ENCODE measurements around the gene ASIP. TPM values are rescaled to one million over a fixed set of nuclear protein-coding genes. Genes with fewer than 3 reads are reported as not detected.

The ASIP gene
- total and polyA plus RNA-seq, 2 of the 13 experiments (the other 11 are each of a cell fraction or from before 2014, with no cell fraction given), result not detected

DNA sequence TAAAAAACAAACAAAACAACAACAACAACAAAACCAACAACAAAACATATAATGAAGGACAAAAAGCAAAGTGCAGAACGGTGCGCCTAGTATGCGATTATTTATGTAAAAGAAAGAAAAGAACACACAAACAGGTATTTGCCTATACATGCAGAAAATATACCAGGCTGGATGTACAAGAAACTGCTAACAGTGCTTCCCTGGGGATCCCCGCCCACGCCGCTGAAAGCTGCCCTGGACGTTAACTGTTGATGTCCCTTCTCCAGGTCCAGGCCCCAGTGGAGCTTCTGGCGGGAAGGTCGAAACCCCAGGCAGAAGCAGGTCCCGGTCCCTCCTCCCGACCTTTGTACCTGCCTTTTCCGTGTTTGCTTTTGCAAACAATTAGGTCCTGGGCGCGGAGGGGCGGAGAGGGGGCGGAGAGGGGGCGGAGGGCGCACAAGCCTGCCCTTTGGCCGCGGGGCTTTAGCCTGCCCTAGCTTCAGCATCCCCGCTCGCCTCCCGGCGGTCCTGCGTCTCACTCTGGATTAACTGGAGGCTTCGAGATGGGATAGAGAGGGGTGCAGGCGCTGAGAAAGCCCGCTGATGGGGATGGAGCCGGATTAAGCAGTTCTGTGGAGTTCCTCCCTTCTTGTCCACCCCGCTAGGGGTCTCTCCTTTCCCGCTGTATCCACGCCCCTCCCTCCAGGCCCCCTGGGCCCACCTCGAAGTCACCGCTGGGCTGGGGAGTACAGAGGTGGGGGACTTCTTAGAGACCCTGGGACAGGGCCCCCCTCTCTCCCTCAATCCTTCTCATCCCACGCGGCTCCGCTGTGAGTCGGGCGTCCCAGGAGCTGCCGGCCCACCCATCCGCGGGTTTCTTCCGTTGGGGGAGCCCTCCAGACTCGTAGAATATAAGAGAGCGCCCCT, 70.1 kb downstream of the ASIP start (continued):
- no peak for TF ChIP-seq NBN (conservative IDR thresholded peaks at IDR 0.05)
- peak; percentile 89 for TF ChIP-seq THAP11 (CRISPR knock-in tag; IDR thresholded peaks at IDR 0.05)
- TF ChIP-seq MIXL1 (CRISPR knock-in tag; IDR thresholded peaks at IDR 0.05), result peak; percentile 95
- peak; percentile 85 for TF ChIP-seq SP4 (CRISPR knock-in tag; IDR thresholded peaks at IDR 0.05)
- TF ChIP-seq PRMT3 (CRISPR knock-in tag; IDR thresholded peaks at IDR 0.05; ENCODE audit: borderline replicate concordance, low read depth), result no peak
- TF ChIP-seq, protein P1, sequence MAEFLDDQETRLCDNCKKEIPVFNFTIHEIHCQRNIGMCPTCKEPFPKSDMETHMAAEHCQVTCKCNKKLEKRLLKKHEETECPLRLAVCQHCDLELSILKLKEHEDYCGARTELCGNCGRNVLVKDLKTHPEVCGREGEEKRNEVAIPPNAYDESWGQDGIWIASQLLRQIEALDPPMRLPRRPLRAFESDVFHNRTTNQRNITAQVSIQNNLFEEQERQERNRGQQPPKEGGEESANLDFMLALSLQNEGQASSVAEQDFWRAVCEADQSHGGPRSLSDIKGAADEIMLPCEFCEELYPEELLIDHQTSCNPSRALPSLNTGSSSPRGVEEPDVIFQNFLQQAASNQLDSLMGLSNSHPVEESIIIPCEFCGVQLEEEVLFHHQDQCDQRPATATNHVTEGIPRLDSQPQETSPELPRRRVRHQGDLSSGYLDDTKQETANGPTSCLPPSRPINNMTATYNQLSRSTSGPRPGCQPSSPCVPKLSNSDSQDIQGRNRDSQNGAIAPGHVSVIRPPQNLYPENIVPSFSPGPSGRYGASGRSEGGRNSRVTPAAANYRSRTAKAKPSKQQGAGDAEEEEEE (CRISPR knock-in tag; IDR thresholded peaks at IDR 0.05; ENCODE audit: borderline replicate concordance), result peak; percentile 77; the same call in 1 of the 2 replicates
- TF ChIP-seq, protein P2, sequence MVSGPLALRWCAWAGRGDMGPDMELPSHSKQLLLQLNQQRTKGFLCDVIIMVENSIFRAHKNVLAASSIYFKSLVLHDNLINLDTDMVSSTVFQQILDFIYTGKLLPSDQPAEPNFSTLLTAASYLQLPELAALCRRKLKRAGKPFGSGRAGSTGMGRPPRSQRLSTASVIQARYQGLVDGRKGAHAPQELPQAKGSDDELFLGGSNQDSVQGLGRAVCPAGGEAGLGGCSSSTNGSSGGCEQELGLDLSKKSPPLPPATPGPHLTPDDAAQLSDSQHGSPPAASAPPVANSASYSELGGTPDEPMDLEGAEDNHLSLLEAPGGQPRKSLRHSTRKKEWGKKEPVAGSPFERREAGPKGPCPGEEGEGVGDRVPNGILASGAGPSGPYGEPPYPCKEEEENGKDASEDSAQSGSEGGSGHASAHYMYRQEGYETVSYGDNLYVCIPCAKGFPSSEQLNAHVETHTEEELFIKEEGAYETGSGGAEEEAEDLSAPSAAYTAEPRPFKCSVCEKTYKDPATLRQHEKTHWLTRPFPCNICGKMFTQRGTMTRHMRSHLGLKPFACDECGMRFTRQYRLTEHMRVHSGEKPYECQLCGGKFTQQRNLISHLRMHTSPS (CRISPR knock-in tag; IDR thresholded peaks at IDR 0.05; ENCODE audit: low read depth), result no peak
- no peak for TF ChIP-seq SOX6 (IDR thresholded peaks at IDR 0.05)
- peak; percentile 97 for TF ChIP-seq SOX6 (CRISPR knock-in tag; IDR thresholded peaks at IDR 0.05)
- TF ChIP-seq SRSF9 (IDR thresholded peaks at IDR 0.05; ENCODE audit: borderline replicate concordance, insufficient read depth, low read depth, low read length, poor library complexity, severe bottlenecking), result no peak
- peak; percentile 81; the same call in 1 of the 2 replicates for TF ChIP-seq ZNF780A (CRISPR knock-in tag; IDR thresholded peaks at IDR 0.05)
- TF ChIP-seq GTF2F1 (IDR thresholded peaks at IDR 0.05; ENCODE audit: low read length), result no peak
- TF ChIP-seq ASH2L (IDR thresholded peaks at IDR 0.05; ENCODE audit: insufficient read length, low read depth, low read length), result peak; percentile 85
- TF ChIP-seq, protein P3, sequence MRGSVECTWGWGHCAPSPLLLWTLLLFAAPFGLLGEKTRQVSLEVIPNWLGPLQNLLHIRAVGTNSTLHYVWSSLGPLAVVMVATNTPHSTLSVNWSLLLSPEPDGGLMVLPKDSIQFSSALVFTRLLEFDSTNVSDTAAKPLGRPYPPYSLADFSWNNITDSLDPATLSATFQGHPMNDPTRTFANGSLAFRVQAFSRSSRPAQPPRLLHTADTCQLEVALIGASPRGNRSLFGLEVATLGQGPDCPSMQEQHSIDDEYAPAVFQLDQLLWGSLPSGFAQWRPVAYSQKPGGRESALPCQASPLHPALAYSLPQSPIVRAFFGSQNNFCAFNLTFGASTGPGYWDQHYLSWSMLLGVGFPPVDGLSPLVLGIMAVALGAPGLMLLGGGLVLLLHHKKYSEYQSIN (CRISPR knock-in tag; IDR thresholded peaks at IDR 0.05; ENCODE audit: borderline replicate concordance), result no peak
- peak; percentile 64; the same call in 1 of the 2 replicates for TF ChIP-seq STAT5B (CRISPR knock-in tag; IDR thresholded peaks at IDR 0.05)
- peak; percentile 90 for TF ChIP-seq SMAD3 (CRISPR knock-in tag; IDR thresholded peaks at IDR 0.05)
- 0 out of 2 replicates have a peak, but pooled peaks have one; percentile 28 for TF ChIP-seq ZFP36L1 (CRISPR knock-in tag; IDR thresholded peaks at IDR 0.05)
- TF ChIP-seq, protein P4, sequence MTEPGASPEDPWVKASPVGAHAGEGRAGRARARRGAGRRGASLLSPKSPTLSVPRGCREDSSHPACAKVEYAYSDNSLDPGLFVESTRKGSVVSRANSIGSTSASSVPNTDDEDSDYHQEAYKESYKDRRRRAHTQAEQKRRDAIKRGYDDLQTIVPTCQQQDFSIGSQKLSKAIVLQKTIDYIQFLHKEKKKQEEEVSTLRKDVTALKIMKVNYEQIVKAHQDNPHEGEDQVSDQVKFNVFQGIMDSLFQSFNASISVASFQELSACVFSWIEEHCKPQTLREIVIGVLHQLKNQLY (CRISPR knock-in tag; IDR thresholded peaks at IDR 0.05), result peak; percentile 82
- TF ChIP-seq ZNF629 (CRISPR knock-in tag; conservative IDR thresholded peaks at IDR 0.05), result peak; percentile 67
- TF ChIP-seq ZSCAN21 (CRISPR knock-in tag; IDR thresholded peaks at IDR 0.05; ENCODE audit: borderline replicate concordance), result peak; percentile 92
- TF ChIP-seq FOXA3 (CRISPR knock-in tag; IDR thresholded peaks at IDR 0.05), result peak; percentile 97
- no peak; the same call in 1 of the 2 replicates for TF ChIP-seq KMT2B (CRISPR knock-in tag; IDR thresholded peaks at IDR 0.05)
- TF ChIP-seq, protein P5, sequence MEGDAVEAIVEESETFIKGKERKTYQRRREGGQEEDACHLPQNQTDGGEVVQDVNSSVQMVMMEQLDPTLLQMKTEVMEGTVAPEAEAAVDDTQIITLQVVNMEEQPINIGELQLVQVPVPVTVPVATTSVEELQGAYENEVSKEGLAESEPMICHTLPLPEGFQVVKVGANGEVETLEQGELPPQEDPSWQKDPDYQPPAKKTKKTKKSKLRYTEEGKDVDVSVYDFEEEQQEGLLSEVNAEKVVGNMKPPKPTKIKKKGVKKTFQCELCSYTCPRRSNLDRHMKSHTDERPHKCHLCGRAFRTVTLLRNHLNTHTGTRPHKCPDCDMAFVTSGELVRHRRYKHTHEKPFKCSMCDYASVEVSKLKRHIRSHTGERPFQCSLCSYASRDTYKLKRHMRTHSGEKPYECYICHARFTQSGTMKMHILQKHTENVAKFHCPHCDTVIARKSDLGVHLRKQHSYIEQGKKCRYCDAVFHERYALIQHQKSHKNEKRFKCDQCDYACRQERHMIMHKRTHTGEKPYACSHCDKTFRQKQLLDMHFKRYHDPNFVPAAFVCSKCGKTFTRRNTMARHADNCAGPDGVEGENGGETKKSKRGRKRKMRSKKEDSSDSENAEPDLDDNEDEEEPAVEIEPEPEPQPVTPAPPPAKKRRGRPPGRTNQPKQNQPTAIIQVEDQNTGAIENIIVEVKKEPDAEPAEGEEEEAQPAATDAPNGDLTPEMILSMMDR (CRISPR knock-in tag; IDR thresholded peaks at IDR 0.05), result peak; percentile 50; the same call in 1 of the 2 replicates

Measured in HepG2 (cell line).